PC-3 (cell line): Measurements from ENCODE around the gene MRPL39. TPM values are rescaled to one million over a fixed set of nuclear protein-coding genes. Genes with fewer than 3 reads are reported as not detected.

Experiments
- ATAC-seq: fragments of 200-7000 bp; cut with Tn5 transposase; 2 replicates; pipeline ENCODE4 v1.9.1; 2020; ENCODE audit warnings: mild to moderate bottlenecking, moderate library complexity
- BruUV-seq: library from RNA; stranded (reverse); fragments of 400-500 nt; replicated peaks from 2 replicates; lab custom pipeline; 2021; lab: Mats Ljungman, UMichigan
- CTCF ChIA-PET: fragments of 300-600 bp; sonication (Branson Sonifier 250); formaldehyde crosslinking; loops from one replicate; lab custom pipeline; 2022; ENCODE audit warnings: antibody characterized with exemption; lab: Charles Lee
- POLR2A ChIA-PET: fragments of 300-600 bp; sonication (Branson Sonifier 250); formaldehyde crosslinking; loops from one replicate; lab custom pipeline; 2022; ENCODE audit warnings: antibody characterized with exemption; ENCODE audit not compliant: unreplicated experiment; lab: Charles Lee
- DNase-seq: peaks from one replicate; pipeline ENCODE4 v3.0.0-alpha.2; 2015
- H2AFZ ChIP-seq: fragments of 300-600 bp; sonication (generic); 2 replicates; pipeline ENCODE4 v1.6.0; 2016; ENCODE audit warnings: antibody characterized with exemption, low read length
- H3F3A ChIP-seq: fragments of 300-600 bp; sonication (generic); one replicate; pipeline ENCODE4 v1.6.0; 2017; ENCODE audit warnings: antibody characterized with exemption, low read length, control low read depth, mild to moderate bottlenecking; ENCODE audit not compliant: unreplicated experiment
- H3K27ac ChIP-seq: fragments of 300-600 bp; sonication (generic); 2 replicates; pipeline ENCODE4 v1.5.1; 2016; ENCODE audit warnings: mild to moderate bottlenecking, low read length
- H3K27me3 ChIP-seq: fragments of 300-600 bp; sonication (generic); 2 replicates; pipeline ENCODE4 v1.6.1; 2016; ENCODE audit warnings: low read length, mixed read lengths
- H3K36me3 ChIP-seq: fragments of 300-600 bp; sonication (generic); 2 replicates; pipeline ENCODE4 v1.6.1; 2016; ENCODE audit warnings: low read depth, mixed run types, low read length, mixed read lengths
- H3K4me1 ChIP-seq: fragments of 300-600 bp; sonication (generic); 2 replicates; pipeline ENCODE4 v1.5.1; 2016; ENCODE audit warnings: low read length; ENCODE audit not compliant: insufficient read depth
- H3K4me2 ChIP-seq: fragments of 300-600 bp; sonication (generic); 2 replicates; pipeline ENCODE4 v1.6.0; 2016; ENCODE audit warnings: low read length
- H3K4me3 ChIP-seq: fragments of 300-600 bp; sonication (generic); 2 replicates; pipeline ENCODE4 v1.5.1; 2016; ENCODE audit warnings: mild to moderate bottlenecking, low read length, mixed read lengths
- H3K79me2 ChIP-seq: fragments of 300-600 bp; sonication (generic); 2 replicates; pipeline ENCODE4 v1.6.1; 2017; ENCODE audit warnings: low read length, mixed read lengths
- H3K9ac ChIP-seq: fragments of 300-600 bp; sonication (generic); 2 replicates; pipeline ENCODE4 v1.6.0; 2016; ENCODE audit warnings: mild to moderate bottlenecking, low read length
- H3K9me2 ChIP-seq: fragments of 300-600 bp; sonication (generic); replicated peaks from 2 replicates; pipeline ENCODE4 v1.6.1; 2016; ENCODE audit warnings: mixed run types, low read length, mixed read lengths
- H3K9me3 ChIP-seq: fragments of 300-600 bp; sonication (generic); 2 replicates; pipeline ENCODE4 v1.6.1; 2016; ENCODE audit warnings: low read length, mixed read lengths
- H4K20me1 ChIP-seq: fragments of 300-600 bp; sonication (generic); 2 replicates; pipeline ENCODE4 v1.6.1; 2016; ENCODE audit warnings: low read length, mixed read lengths
- EZH2 ChIP-seq: fragments of 300-600 bp; sonication (generic); IDR thresholded peaks from one replicate; pipeline ENCODE4 v1.6.1; 2017; ENCODE audit warnings: antibody characterized with exemption, mild to moderate bottlenecking, low read length; ENCODE audit not compliant: unreplicated experiment
- EZH2phosphoT487 ChIP-seq: fragments of 300-600 bp; sonication (generic); IDR thresholded peaks from 2 replicates; pipeline ENCODE4 v1.6.1; 2018; ENCODE audit warnings: mild to moderate bottlenecking, antibody characterized with exemption, low read length, borderline replicate concordance
- intact Hi-C: fragments of 100-400 bp; cut with micrococcal nuclease; formaldehyde crosslinking; loops from 2 replicates; pipeline ENCODE4 v1.9.0; 2023
- total RNA-seq: library from RNA; depleted of rRNA; stranded (reverse); fragments of >200 nt; gene quantifications from 2 replicates; pipeline ENCODE4 v1.2.3, GENCODE V29; 2014
- TF ChIP-seq, protein P1 (sequence below): fragments of 300-600 bp; sonication (generic); conservative IDR thresholded peaks from 2 replicates; pipeline ENCODE4 v1.5.1; 2017; ENCODE audit warnings: antibody characterized with exemption, low read depth, mild to moderate bottlenecking, low read length

The MRPL39 gene
- total RNA-seq, 1 experiment from 2014 or later, result 107 TPM

DNA sequence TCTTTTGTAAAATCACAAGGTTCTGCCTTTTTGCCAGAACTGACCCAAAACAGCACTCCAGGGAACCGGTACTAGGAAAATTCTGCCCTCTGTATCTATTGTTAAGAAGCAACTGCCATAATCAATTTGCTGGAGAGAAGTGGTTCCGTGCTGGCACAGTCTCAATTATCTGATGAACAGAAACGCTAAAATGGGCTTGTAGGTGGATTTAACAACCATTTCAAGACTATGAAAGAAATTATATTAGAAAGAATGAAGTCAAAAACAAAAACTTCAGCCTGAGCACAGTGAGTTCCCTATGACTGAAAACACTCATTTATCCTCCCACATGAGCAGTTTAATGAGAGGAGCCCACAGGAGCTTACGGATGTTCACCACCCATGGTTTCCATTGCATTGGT is 36.2 kb upstream of the MRPL39 start:
- BruUV-seq, result no TSS peak
- no peak overlapping the region for H3K9ac ChIP-seq

DNA sequence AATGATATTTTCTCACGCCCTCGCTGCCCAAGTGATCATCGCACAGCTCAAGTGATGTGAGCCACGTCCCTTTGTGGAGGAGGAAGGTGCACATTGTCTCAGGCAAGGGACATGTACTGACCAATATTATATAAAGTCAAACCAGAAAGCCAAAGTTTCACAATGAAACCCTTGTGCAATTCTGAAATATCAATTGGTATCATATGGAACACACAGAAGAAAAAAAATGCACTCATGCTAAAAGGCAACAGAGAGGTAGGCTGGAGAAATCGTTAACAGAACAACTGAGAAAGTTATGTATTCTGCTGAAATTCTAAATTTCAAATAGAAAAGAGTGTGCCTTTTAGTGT is 33.6 kb upstream of the MRPL39 start:
- no peaks in the 10 kb centered on the region for H3K79me2 ChIP-seq
- H4K20me1 ChIP-seq, result no peaks in the 10 kb centered on the region
- ChIA-PET CTCF (no interaction called here), POLR2A (no interaction called here)
- intact Hi-C loops, result no loop called here
- H3K4me1 ChIP-seq, result no peaks in the 10 kb centered on the region
- no peak for DNase-seq
- H3K27me3 ChIP-seq, result peaks cover 28% of the 10 kb centered on the region
- no TSS peak for BruUV-seq
- no peak overlapping the region for H2AFZ ChIP-seq
- TF ChIP-seq EZH2phosphoT487 (no peak), EZH2 (no peak)
- TF ChIP-seq, protein P1, sequence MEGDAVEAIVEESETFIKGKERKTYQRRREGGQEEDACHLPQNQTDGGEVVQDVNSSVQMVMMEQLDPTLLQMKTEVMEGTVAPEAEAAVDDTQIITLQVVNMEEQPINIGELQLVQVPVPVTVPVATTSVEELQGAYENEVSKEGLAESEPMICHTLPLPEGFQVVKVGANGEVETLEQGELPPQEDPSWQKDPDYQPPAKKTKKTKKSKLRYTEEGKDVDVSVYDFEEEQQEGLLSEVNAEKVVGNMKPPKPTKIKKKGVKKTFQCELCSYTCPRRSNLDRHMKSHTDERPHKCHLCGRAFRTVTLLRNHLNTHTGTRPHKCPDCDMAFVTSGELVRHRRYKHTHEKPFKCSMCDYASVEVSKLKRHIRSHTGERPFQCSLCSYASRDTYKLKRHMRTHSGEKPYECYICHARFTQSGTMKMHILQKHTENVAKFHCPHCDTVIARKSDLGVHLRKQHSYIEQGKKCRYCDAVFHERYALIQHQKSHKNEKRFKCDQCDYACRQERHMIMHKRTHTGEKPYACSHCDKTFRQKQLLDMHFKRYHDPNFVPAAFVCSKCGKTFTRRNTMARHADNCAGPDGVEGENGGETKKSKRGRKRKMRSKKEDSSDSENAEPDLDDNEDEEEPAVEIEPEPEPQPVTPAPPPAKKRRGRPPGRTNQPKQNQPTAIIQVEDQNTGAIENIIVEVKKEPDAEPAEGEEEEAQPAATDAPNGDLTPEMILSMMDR, result no peak
- ATAC-seq, result no peak
- H3K9me3 ChIP-seq, result no peaks in the 10 kb centered on the region
- no peaks in the 10 kb centered on the region for H3K36me3 ChIP-seq
- H3K4me3 ChIP-seq, result no peak overlapping the region
- H3F3A ChIP-seq, result no peaks in the 10 kb centered on the region
- H3K9me2 ChIP-seq, result no peaks in the 10 kb centered on the region
- no peak overlapping the region for H3K4me2 ChIP-seq
- no peak overlapping the region for H3K27ac ChIP-seq
- H3K9ac ChIP-seq, result no peak overlapping the region

More for the DNA sequence above, 36.2 kb upstream of the MRPL39 start:
- Histone ChIP-seq H3K4me3 (no peak overlapping the region), H3F3A (no peaks in the 10 kb centered on the region), H3K27ac (no peak overlapping the region), H3K9me2 (no peaks in the 10 kb centered on the region), H3K36me3 (no peaks in the 10 kb centered on the region), H3K9me3 (no peaks in the 10 kb centered on the region), H2AFZ (no peak overlapping the region), H3K27me3 (peaks cover 23% of the 10 kb centered on the region), H3K79me2 (no peaks in the 10 kb centered on the region), H4K20me1 (no peaks in the 10 kb centered on the region), H3K4me1 (no peaks in the 10 kb centered on the region), H3K4me2 (no peak overlapping the region)
- DNase-seq (no peak), ATAC-seq (no peak)
- ChIA-PET CTCF (no interaction called here), POLR2A (no interaction called here)
- TF ChIP-seq EZH2phosphoT487 (no peak), EZH2 (no peak)
- TF ChIP-seq, protein P1, result no peak
- intact Hi-C loops, result no loop called here

DNA sequence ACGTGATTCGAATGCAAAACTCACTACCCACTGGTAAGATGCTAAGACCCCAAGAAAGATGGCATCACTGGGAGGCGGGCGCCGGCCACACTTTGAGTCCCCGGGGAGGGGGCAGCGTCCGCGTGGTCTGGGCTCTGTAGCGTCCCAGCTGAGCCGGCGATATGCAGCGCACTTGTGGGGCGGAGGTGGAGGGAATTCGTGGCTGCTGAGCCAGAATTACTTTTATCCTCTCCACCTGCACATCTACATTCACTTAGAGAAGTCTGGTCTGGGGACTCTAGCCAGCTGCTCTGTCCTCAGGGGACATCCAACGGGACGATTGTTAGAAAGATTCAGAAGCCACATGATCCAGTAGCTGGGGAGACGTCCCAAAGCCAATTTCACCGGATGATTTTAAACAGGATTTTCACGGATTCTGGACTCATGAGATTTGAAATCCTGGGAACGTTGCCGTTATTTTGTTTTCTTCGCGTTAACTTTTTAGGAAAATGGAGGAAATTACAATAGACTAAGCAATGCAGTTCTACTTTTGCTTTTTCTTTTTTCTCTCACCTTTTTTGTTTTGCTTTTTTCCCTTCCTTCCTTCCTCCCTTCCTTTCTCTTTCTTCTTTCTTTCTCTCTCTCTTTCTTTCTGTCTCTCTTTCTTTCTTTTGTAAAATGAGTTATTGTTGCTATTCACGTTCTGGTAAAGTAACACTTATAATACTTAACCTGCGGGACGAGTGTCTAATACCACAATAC is 33.1 kb upstream of the MRPL39 start:
- intact Hi-C loops, result no loop called here
- H4K20me1 ChIP-seq, result no peaks in the 10 kb centered on the region
- H3K27me3 ChIP-seq, result peaks cover 28% of the 10 kb centered on the region
- no peak overlapping the region for H3K4me2 ChIP-seq
- H3K4me3 ChIP-seq, result no peak overlapping the region
- ChIA-PET CTCF (no interaction called here), POLR2A (no interaction called here)
- no TSS peak for BruUV-seq
- no peak for DNase-seq
- no peak for TF ChIP-seq EZH2phosphoT487
- TF ChIP-seq EZH2, result no peak
- TF ChIP-seq, protein P1, result no peak
- no peak for ATAC-seq
- no peaks in the 10 kb centered on the region for H3F3A ChIP-seq
- no peaks in the 10 kb centered on the region for H3K4me1 ChIP-seq
- H3K9ac ChIP-seq, result no peak overlapping the region
- H3K36me3 ChIP-seq, result no peaks in the 10 kb centered on the region
- no peaks in the 10 kb centered on the region for H3K9me2 ChIP-seq
- H3K79me2 ChIP-seq, result no peaks in the 10 kb centered on the region
- H3K9me3 ChIP-seq, result no peaks in the 10 kb centered on the region
- H3K27ac ChIP-seq, result no peak overlapping the region
- no peak overlapping the region for H2AFZ ChIP-seq
